Choroid plexus epithelial cell (primary cell): Measurements from ENCODE around the gene COL24A1.
A peak's percentile ranks its signal among the peaks of the same experiment; 100 is the strongest.
"Not testable (repeated sequence)": the region's sequence is repeated elsewhere in the genome, so short reads cannot be mapped to it uniquely, and the experiment has no call there.

ENCODE experiments used
- DNase-seq: peaks from one replicate; pipeline ENCODE4 v3.0.0-alpha.2; 2010; ENCODE audit warnings: low read depth
- H3K4me3 ChIP-seq: 2 replicates; pipeline ENCODE4 v1.5.1; 2011; ENCODE audit warnings: low read depth, mild to moderate bottlenecking, control low read depth, low read length, moderate library complexity
- CTCF ChIP-seq: conservative IDR thresholded peaks from 2 replicates; pipeline ENCODE4 v1.5.1; 2011; ENCODE audit warnings: low read depth, mild to moderate bottlenecking, control low read depth, inconsistent platforms, low read length, moderate library complexity

Gene COL24A1

DNA sequence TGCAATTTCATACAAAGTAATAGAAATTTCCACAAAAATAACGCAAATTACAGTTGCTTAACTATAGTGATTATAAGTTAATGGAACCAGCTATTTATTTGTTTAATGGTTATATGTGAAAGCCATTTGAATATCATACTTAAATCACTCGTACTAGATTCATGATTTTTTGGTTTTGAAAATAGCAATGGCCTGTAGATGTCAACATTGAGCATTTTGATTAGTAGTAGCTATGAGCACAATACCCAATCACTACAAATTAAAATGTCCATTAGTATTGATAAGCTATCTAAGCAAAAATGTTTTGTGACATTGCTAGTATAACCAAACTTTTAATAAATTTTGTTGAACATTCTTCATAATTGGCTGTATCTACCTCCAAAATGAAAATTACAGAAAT, 10.0 kb downstream of the COL24A1 start:
- peak; percentile 14 for DNase-seq
- peak; percentile 42 for TF ChIP-seq CTCF
- no peak overlapping the region for H3K4me3 ChIP-seq

- DNase-seq, result no peak
- TF ChIP-seq CTCF, result no peak
These were observed 16.2 kb downstream of the COL24A1 start for GRCh38 chr1:86140281-86140880.

DNA sequence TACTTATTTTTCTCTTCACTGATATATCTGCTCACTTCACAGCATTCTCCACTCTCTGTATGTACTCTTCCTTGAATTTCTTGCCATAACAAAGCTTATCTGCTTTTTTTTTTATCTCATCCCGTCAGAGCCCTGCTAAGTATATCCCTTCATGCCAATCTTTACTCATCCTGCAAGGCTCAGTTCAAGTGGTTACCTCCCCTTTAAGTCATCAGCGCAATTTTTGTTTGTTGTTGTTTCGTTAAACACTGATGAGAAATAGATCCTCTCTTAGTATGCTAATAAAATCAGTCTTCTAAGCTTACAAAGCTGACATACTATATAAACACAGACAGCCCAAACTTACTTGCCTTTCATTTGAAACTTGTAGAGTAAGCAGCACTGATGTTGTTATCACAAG, 17.8 kb downstream of the COL24A1 start:
- H3K4me3 ChIP-seq, result no peak overlapping the region
- no peak for DNase-seq
- TF ChIP-seq CTCF, result no peak

More at GRCh38 chr1:86140281-86140880, 16.2 kb downstream of the COL24A1 start:
- H3K4me3 ChIP-seq, result no peak overlapping the region

- no peak for TF ChIP-seq CTCF
- peak; percentile 63 for DNase-seq
- H3K4me3 ChIP-seq, result no peak overlapping the region
These were observed 19.1 kb downstream of the COL24A1 start for GRCh38 chr1:86137436-86137835.

GRCh38 chr1:86119214-86119764, 37.3 kb downstream of the COL24A1 start:
- no peak for TF ChIP-seq CTCF
- no peak overlapping the region for H3K4me3 ChIP-seq
- no peak for DNase-seq

- no peak overlapping the region for H3K4me3 ChIP-seq
- TF ChIP-seq CTCF, result no peak
- DNase-seq, result no peak
These were observed 41.7 kb downstream of the COL24A1 start for GRCh38 chr1:86114816-86115400.

DNA sequence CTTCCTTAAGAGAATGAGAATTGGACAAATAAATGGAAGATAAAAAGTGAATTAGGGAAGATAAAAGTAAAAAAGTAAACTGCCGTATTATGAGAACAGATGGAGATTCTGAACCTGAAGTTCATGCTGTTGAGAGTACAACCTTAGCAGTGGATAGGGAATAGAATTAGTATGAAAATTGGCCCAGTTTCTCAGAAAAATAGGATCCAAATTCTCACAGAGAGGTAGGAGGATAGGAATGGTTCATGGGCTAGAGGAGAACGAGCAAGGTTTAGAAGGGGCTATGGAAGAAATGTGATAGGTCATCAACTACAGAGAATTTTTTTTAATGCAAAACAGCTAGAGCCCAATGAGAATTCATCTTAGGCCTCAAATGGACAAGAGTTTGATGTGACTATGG, 42.3 kb downstream of the COL24A1 start:
- no peak for TF ChIP-seq CTCF

DNA sequence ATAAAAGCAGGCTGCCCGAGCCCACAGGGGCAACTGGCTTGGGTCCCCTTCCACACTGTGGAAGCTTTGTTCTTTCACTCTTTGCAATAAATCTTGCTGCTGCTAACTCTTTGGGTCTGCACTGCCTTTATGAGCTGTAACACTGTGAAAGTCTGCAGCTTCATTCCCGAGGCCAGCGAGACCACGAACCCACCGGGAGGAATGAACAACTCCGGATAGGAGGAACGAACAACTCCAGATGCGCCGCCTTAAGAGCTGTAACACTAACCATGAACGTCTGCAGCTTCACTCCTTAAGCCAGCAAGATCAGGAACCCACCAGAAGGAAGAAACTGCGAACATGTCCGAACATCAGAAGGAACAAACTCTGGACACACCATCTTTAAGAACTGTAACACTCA, 45.0 kb downstream of the COL24A1 start:
- not testable (repeated sequence) for H3K4me3 ChIP-seq, DNase-seq

More for the DNA sequence above, 42.3 kb downstream of the COL24A1 start:
- no peak overlapping the region for H3K4me3 ChIP-seq
- DNase-seq, result no peak
